RWPE2 (cell line): ENCODE data around the gene ABCA1.

Source experiments
- ATAC-seq: fragments of 200-7000 bp; cut with Tn5 transposase; 3 replicates; pipeline ENCODE4 v1.9.1; 2021; ENCODE audit warnings: low read depth
- DNase-seq: peaks from one replicate; pipeline ENCODE4 v3.0.0-alpha.2; 2020; ENCODE audit warnings: low spot score
- H3K27ac ChIP-seq: fragments of 450-650 bp; 2 replicates; pipeline ENCODE4 v1.5.1; 2017; ENCODE audit warnings: mild to moderate bottlenecking; ENCODE audit not compliant: poor library complexity, severe bottlenecking
- H3K27me3 ChIP-seq: fragments of 250-450 bp; sonication (Bioruptor Pico); 2 replicates; pipeline ENCODE4 v1.5.1; 2021; ENCODE audit warnings: mild to moderate bottlenecking, moderate library complexity; ENCODE audit not compliant: insufficient read depth, poor library complexity, severe bottlenecking
- H3K36me3 ChIP-seq: fragments of 250-450 bp; sonication (Bioruptor Pico); 2 replicates; pipeline ENCODE4 v1.5.1; 2020; ENCODE audit warnings: low read depth, mild to moderate bottlenecking, moderate library complexity
- H3K4me1 ChIP-seq: fragments of 250-450 bp; sonication (Bioruptor Pico); 2 replicates; pipeline ENCODE4 v1.5.1; 2021; ENCODE audit warnings: mild to moderate bottlenecking, moderate library complexity; ENCODE audit not compliant: insufficient read depth, poor library complexity, severe bottlenecking
- H3K4me3 ChIP-seq: fragments of 250-450 bp; sonication (Bioruptor Pico); 2 replicates; pipeline ENCODE4 v1.5.1; 2021; ENCODE audit warnings: mild to moderate bottlenecking, moderate library complexity; ENCODE audit not compliant: severe bottlenecking
- H3K9me3 ChIP-seq: fragments of 250-450 bp; sonication (Bioruptor Pico); 2 replicates; pipeline ENCODE4 v1.5.1; 2021; ENCODE audit warnings: mild to moderate bottlenecking, moderate library complexity; ENCODE audit not compliant: severe bottlenecking
- CTCF ChIP-seq: fragments of 450-650 bp; IDR thresholded peaks from one replicate; pipeline ENCODE4 v1.5.1; 2017; ENCODE audit warnings: mild to moderate bottlenecking, moderate library complexity; ENCODE audit not compliant: poor library complexity, severe bottlenecking

ABCA1 gene

GRCh38 chr9:104779946-104780535 is 147.9 kb downstream of the ABCA1 start:
- Histone ChIP-seq H3K9me3 (no peaks in the 10 kb centered on the region), H3K4me3 (no peak overlapping the region), H3K27me3 (no peaks in the 10 kb centered on the region), H3K36me3 (no peaks in the 10 kb centered on the region), H3K27ac (no peak overlapping the region), H3K4me1 (no peaks in the 10 kb centered on the region)
- no peak for ATAC-seq
- no peak for TF ChIP-seq CTCF
- DNase-seq, result no peak

- no peaks in the 10 kb centered on the region for H3K9me3 ChIP-seq
- H3K4me1 ChIP-seq, result no peaks in the 10 kb centered on the region
- no peaks in the 10 kb centered on the region for H3K36me3 ChIP-seq
- no peak for DNase-seq
- H3K27me3 ChIP-seq, result no peaks in the 10 kb centered on the region
- no peak overlapping the region for H3K4me3 ChIP-seq
- no peak for ATAC-seq
- no peak for TF ChIP-seq CTCF
- no peak overlapping the region for H3K27ac ChIP-seq
Measured at GRCh38 chr9:104779334-104779733, 148.6 kb downstream of the ABCA1 start.

- no peaks in the 10 kb centered on the region for H3K4me1 ChIP-seq
- TF ChIP-seq CTCF, result no peak
- no peaks in the 10 kb centered on the region for H3K27me3 ChIP-seq
- no peak overlapping the region for H3K27ac ChIP-seq
- no peaks in the 10 kb centered on the region for H3K9me3 ChIP-seq
- H3K36me3 ChIP-seq, result no peaks in the 10 kb centered on the region
- no peak for DNase-seq
- no peak for ATAC-seq
- H3K4me3 ChIP-seq, result no peak overlapping the region
Measured at GRCh38 chr9:104778802-104779201, 149.2 kb downstream of the ABCA1 start.

- Histone ChIP-seq H3K4me1 (no peaks in the 10 kb centered on the region), H3K4me3 (no peak overlapping the region), H3K27me3 (no peaks in the 10 kb centered on the region), H3K9me3 (no peaks in the 10 kb centered on the region), H3K36me3 (no peaks in the 10 kb centered on the region), H3K27ac (no peak overlapping the region)
- ATAC-seq (no peak), DNase-seq (no peak)
- TF ChIP-seq CTCF, result no peak
Measured at GRCh38 chr9:104776797-104777196, 151.2 kb downstream of the ABCA1 start.

- no peaks in the 10 kb centered on the region for H3K36me3 ChIP-seq
- no peak overlapping the region for H3K4me3 ChIP-seq
- H3K27ac ChIP-seq, result no peak overlapping the region
- H3K9me3 ChIP-seq, result no peaks in the 10 kb centered on the region
- no peak for DNase-seq
- ATAC-seq, result no peak
- TF ChIP-seq CTCF, result no peak
- H3K4me1 ChIP-seq, result no peaks in the 10 kb centered on the region
- no peaks in the 10 kb centered on the region for H3K27me3 ChIP-seq
Measured at GRCh38 chr9:104775976-104776375, 152.0 kb downstream of the ABCA1 start.
